ENCODE measurements around the gene SAMD4B. TPM values are rescaled to one million over a fixed set of nuclear protein-coding genes. Genes with fewer than 3 reads are reported as not detected.

Gene SAMD4B
- total RNA-seq, 1 experiment from 2014 or later, result 135 TPM

- Histone ChIP-seq H2BK20ac (ENCODE audit: low read depth, low read length, poor library complexity, severe bottlenecking) (no peak overlapping the region), H3K79me1 (ENCODE audit: insufficient read depth, low read depth, low read length, poor library complexity, severe bottlenecking) (no peaks in the 10 kb centered on the region), H4K91ac (ENCODE audit: insufficient read length, low read depth, low read length) (no peak overlapping the region), H4K5ac (ENCODE audit: insufficient read length, low read depth, low read length) (no peak overlapping the region), H3K9me3 (ENCODE audit: control insufficient read depth, low read depth, low read length) (no peaks in the 10 kb centered on the region), H3K23ac (ENCODE audit: insufficient read length, low read depth, low read length) (no peak overlapping the region), H3K23me2 (ENCODE audit: insufficient read length, low read depth, low read length, poor library complexity, severe bottlenecking) (peaks cover 6% of the 10 kb centered on the region), H3K14ac (ENCODE audit: insufficient read depth, low read length) (no peak overlapping the region; the same call in 1 of the 2 replicates), H3K4me2 (ENCODE audit: insufficient read depth, insufficient read length, low read length) (peak overlapping the region; percentile 79), H2BK15ac (ENCODE audit: low read depth, low read length) (no peak overlapping the region), H2BK12ac (ENCODE audit: insufficient read length, low read depth, low read length) (no peak overlapping the region), H2AK5ac (ENCODE audit: insufficient read length, low read length) (no peak overlapping the region), H3K56ac (ENCODE audit: insufficient read length, low read depth, low read length) (no peak overlapping the region), H4K20me1 (ENCODE audit: control insufficient read depth, insufficient read depth, insufficient read length) (no peaks in the 10 kb centered on the region), H2AFZ (ENCODE audit: low read length) (no peak overlapping the region), H3K4me1 (ENCODE audit: insufficient read depth, low read length) (no peaks in the 10 kb centered on the region), H3K79me2 (ENCODE audit: insufficient read depth, low read length) (no peaks in the 10 kb centered on the region), H2BK120ac (ENCODE audit: low read depth, low read length, poor library complexity, severe bottlenecking) (no peak overlapping the region), H4K8ac (replicated peaks; ENCODE audit: insufficient read length, low read depth, low read length) (no peak overlapping the region), H2BK5ac (ENCODE audit: insufficient read length, low read length) (no peak overlapping the region), H3K9ac (ENCODE audit: extremely low read depth, insufficient read length, low read length) (no peak overlapping the region), H3K27ac (ENCODE audit: insufficient read length, low read depth, low read length) (no peak overlapping the region), H3K18ac (ENCODE audit: insufficient read length, low read depth, low read length) (no peak overlapping the region), H3T11ph (ENCODE audit: low read length) (no peak overlapping the region), H3K27me3 (ENCODE audit: insufficient read depth, low read length) (no peaks in the 10 kb centered on the region; the same call in 1 of the 2 replicates), H3K4ac (ENCODE audit: low read depth, low read length) (no peak overlapping the region)
- Mint-ChIP-seq H3K27me3 (ENCODE audit: low read depth) (peaks cover 59% of the 10 kb centered on the region), H3K36me3 (ENCODE audit: insufficient read depth in 1 of 3, low read depth in 3 of 3) (peaks cover 3 to 5% (median 3%) of the 10 kb centered on the region in 3 experiments; a peak in 4 of 7 replicates), H3K9me3 (no peaks in the 10 kb centered on the region; a peak in 2 of 5 replicates), H3K4me1 (peaks cover 7 to 18% of the 10 kb centered on the region in 2 experiments), H3K4me3 (peak overlapping the region; percentile 75 to 96), H3K27ac (no peak overlapping the region)
- no CpG with 5 or more reads among the region's 16 CpGs for WGBS (ENCODE audit: extremely low coverage, insufficient read length, low lambda C conversion rate)
- TF ChIP-seq, protein P1, sequence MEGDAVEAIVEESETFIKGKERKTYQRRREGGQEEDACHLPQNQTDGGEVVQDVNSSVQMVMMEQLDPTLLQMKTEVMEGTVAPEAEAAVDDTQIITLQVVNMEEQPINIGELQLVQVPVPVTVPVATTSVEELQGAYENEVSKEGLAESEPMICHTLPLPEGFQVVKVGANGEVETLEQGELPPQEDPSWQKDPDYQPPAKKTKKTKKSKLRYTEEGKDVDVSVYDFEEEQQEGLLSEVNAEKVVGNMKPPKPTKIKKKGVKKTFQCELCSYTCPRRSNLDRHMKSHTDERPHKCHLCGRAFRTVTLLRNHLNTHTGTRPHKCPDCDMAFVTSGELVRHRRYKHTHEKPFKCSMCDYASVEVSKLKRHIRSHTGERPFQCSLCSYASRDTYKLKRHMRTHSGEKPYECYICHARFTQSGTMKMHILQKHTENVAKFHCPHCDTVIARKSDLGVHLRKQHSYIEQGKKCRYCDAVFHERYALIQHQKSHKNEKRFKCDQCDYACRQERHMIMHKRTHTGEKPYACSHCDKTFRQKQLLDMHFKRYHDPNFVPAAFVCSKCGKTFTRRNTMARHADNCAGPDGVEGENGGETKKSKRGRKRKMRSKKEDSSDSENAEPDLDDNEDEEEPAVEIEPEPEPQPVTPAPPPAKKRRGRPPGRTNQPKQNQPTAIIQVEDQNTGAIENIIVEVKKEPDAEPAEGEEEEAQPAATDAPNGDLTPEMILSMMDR (conservative IDR thresholded peaks at IDR 0.05), result no peak
- no peak for DNase-seq
Measured at GRCh38 chr19:39319892-39320248, 22.4 kb upstream of the SAMD4B start.
